ENCODE measurements around the gene ELF1. TPM values are rescaled to one million over a fixed set of nuclear protein-coding genes. Genes with fewer than 3 reads are reported as not detected.

Gene ELF1
- total RNA-seq, 1 experiment from 2014 or later: 18.7 TPM

- TF ChIP-seq ATF2 (CRISPR knock-in tag; IDR thresholded peaks at IDR 0.05; ENCODE audit: borderline replicate concordance, low read depth): no peak
- no peak for TF ChIP-seq ARID4B (CRISPR knock-in tag; IDR thresholded peaks at IDR 0.05; ENCODE audit: borderline replicate concordance)
These were observed 48.3 kb downstream of the ELF1 start (continued) for GRCh38 chr13:40970803-40971202.

GRCh38 chr13:40969169-40969901 is 49.8 kb downstream of the ELF1 start:
- H3K36me3 Mint-ChIP-seq: no peaks in the 10 kb centered on the region
- CTCF ChIA-PET: no interaction called here
- peaks cover 8% of the 10 kb centered on the region for H3K4me1 Mint-ChIP-seq
- DNase-seq (ENCODE audit: low spot score): no peak
- no peaks in the 10 kb centered on the region for H3K27me3 Mint-ChIP-seq (ENCODE audit: low read depth)
- no peak for ATAC-seq
- H3K9me3 Mint-ChIP-seq: no peaks in the 10 kb centered on the region
- POLR2A ChIA-PET: no interaction called here
- TF ChIP-seq ZNF512 (CRISPR knock-in tag; IDR thresholded peaks at IDR 0.05; ENCODE audit: borderline replicate concordance) (no peak), USF1 (CRISPR knock-in tag; IDR thresholded peaks at IDR 0.05) (no peak), E2F1 (CRISPR knock-in tag; IDR thresholded peaks at IDR 0.05) (no peak), PRDM15 (CRISPR knock-in tag; IDR thresholded peaks at IDR 0.05) (no peak), CTCF (IDR thresholded peaks at IDR 0.05) (no peak), SMAD3 (CRISPR knock-in tag; IDR thresholded peaks at IDR 0.05; ENCODE audit: borderline replicate concordance) (no peak)
- H3K4me3 Mint-ChIP-seq: no peak overlapping the region
- no peak overlapping the region for H3K27ac Mint-ChIP-seq

All from WTC11 (cell line).